Measurements from ENCODE around the gene SPATA20. TPM values are rescaled to one million over a fixed set of nuclear protein-coding genes. Genes with fewer than 3 reads are reported as not detected.

The SPATA20 gene
- total RNA-seq, 1 experiment from 2014 or later: 11.1 TPM

DNA sequence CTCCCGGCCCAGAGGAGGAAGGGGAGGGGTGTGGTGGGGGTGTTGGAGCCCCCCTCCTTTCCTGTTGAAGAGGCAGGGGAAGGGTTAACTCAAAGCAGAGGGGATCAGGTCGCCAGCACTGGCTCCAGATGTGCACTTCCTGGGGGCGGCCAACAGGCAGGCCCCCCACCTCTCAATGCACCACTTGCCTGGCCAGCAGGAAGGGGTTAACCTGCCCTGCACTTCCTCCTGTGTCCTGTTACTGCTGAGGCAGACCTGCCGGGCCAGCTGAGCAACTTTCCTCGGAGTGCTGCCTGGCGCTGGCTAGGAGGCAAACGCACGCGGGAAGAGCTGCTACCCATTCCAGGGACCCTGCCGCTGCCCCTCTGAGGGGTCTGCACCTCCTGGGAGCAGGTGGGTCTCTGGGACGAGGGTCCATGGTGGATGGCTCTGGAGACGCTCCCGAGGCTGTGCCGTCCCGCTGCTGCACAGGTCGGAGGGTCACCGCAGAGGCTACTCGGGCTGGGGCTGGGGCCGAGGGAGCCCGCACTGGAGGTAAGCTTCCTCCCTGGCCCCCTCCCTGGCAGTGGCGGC, 14.4 kb upstream of the SPATA20 start, which contains the start of gene EPN3:
Gene EPN3 (plus strand): TSS at position 284 of the 573 bp plus-strand sequence. CDS start 3,822 bp downstream, outside the sequence.
- Histone ChIP-seq H3K27me3 (replicated peaks; ENCODE audit: insufficient read depth, low read depth, low read length, poor library complexity) (peaks cover 10% of the 10 kb centered on the region), H3K36me3 (ENCODE audit: insufficient read depth, low read length, poor library complexity, severe bottlenecking) (no peaks in the 10 kb centered on the region), H3K27ac (ENCODE audit: low read depth, low read length, poor library complexity, severe bottlenecking) (no peak within 1 kb of the TSS), H3K4me3 (ENCODE audit: low read depth, low read length, poor library complexity, severe bottlenecking) (no peak within 1 kb of the TSS), H3K9me3 (ENCODE audit: low read depth, low read length, poor library complexity, severe bottlenecking) (no peaks in the 10 kb centered on the region), H3K4me1 (ENCODE audit: insufficient read depth, low read length, poor library complexity, severe bottlenecking) (peaks cover 8% of the 10 kb centered on the region)
- POLR2A ChIA-PET (ENCODE audit: low non-redundant PET): interaction anchor here (0.5 kb wide), 1 partner anchor 215 kb away, joined by 4 read pairs; no protein-coding TSS in a partner anchor
- intact Hi-C loops (cut with micrococcal nuclease; ENCODE audit: unreplicated experiment): no loop called here
- DNase-seq (ENCODE audit: low spot score): no peak
- no peak for TF ChIP-seq EZH2 (IDR thresholded peaks at IDR 0.05; ENCODE audit: borderline replicate concordance, low read depth, low read length, poor library complexity, severe bottlenecking)
- TF ChIP-seq, protein P1, sequence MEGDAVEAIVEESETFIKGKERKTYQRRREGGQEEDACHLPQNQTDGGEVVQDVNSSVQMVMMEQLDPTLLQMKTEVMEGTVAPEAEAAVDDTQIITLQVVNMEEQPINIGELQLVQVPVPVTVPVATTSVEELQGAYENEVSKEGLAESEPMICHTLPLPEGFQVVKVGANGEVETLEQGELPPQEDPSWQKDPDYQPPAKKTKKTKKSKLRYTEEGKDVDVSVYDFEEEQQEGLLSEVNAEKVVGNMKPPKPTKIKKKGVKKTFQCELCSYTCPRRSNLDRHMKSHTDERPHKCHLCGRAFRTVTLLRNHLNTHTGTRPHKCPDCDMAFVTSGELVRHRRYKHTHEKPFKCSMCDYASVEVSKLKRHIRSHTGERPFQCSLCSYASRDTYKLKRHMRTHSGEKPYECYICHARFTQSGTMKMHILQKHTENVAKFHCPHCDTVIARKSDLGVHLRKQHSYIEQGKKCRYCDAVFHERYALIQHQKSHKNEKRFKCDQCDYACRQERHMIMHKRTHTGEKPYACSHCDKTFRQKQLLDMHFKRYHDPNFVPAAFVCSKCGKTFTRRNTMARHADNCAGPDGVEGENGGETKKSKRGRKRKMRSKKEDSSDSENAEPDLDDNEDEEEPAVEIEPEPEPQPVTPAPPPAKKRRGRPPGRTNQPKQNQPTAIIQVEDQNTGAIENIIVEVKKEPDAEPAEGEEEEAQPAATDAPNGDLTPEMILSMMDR (conservative IDR thresholded peaks at IDR 0.05; ENCODE audit: low read depth, low read length): no peak
- CTCF ChIA-PET: no interaction called here
- no TSS peak for BruUV-seq (replicated peaks)

DNA sequence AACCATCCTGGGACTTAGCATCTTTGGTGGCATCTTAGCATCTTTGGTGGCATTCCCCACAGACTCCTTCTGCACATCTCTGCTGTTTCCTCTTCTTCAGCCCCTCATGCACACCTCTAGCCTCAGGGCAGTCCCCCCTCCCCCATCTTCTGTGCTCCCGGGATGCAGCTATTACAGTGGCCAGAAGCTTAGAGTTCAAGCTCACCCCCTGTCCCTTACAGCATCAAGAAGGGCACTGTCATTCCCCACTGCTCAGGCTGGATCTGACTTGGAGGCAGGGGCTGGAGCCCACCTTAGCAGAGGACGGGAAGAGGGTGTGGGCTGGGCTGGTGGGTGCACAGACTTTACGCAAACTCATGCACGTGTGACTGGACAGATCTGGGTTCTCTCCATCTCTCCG, 13.8 kb upstream of the SPATA20 start:
- no peak overlapping the region for H3K4me3 ChIP-seq (ENCODE audit: low read depth, low read length, poor library complexity, severe bottlenecking)
- intact Hi-C loops (cut with micrococcal nuclease; ENCODE audit: unreplicated experiment): no loop called here
- no TSS peak for BruUV-seq (replicated peaks)
- peaks cover 8% of the 10 kb centered on the region for H3K4me1 ChIP-seq (ENCODE audit: insufficient read depth, low read length, poor library complexity, severe bottlenecking)
- ChIA-PET CTCF (no interaction called here), POLR2A (ENCODE audit: low non-redundant PET) (interaction anchor here (0.5 kb wide), 1 partner anchor 214 kb away, joined by 4 read pairs; no protein-coding TSS in a partner anchor)
- no peaks in the 10 kb centered on the region for H3K9me3 ChIP-seq (ENCODE audit: low read depth, low read length, poor library complexity, severe bottlenecking)
- H3K27ac ChIP-seq (ENCODE audit: low read depth, low read length, poor library complexity, severe bottlenecking): no peak overlapping the region
- H3K27me3 ChIP-seq (replicated peaks; ENCODE audit: insufficient read depth, low read depth, low read length, poor library complexity): peaks cover 10% of the 10 kb centered on the region
- no peak for DNase-seq (ENCODE audit: low spot score)
- H3K36me3 ChIP-seq (ENCODE audit: insufficient read depth, low read length, poor library complexity, severe bottlenecking): no peaks in the 10 kb centered on the region
- TF ChIP-seq EZH2 (IDR thresholded peaks at IDR 0.05; ENCODE audit: borderline replicate concordance, low read depth, low read length, poor library complexity, severe bottlenecking): no peak
- TF ChIP-seq, protein P1 (conservative IDR thresholded peaks at IDR 0.05; ENCODE audit: low read depth, low read length): no peak

DNA sequence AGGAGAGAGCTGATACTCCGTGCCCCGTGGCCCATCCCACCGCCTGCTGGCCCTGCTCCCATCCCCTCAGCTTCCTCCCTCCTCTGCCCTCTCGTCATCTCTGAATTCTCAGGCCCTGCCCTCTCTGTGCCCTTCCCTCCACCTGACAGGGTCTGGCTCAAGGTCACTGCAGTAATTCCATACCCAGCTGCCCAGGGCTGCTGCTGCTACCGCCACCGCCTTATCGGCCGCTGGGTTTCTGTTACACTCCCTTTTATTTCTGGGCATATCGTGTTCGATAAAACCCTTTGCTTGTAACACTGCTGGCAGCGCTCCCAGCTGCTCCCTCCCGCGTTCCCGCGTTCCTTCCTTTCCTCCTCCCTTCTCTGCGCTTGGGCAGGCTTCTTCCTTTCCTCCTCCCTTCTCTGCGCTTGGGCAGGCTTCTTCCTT, 13.2 kb upstream of the SPATA20 start:
- Histone ChIP-seq H3K36me3 (ENCODE audit: insufficient read depth, low read length, poor library complexity, severe bottlenecking) (no peaks in the 10 kb centered on the region), H3K27me3 (replicated peaks; ENCODE audit: insufficient read depth, low read depth, low read length, poor library complexity) (peaks cover 10% of the 10 kb centered on the region), H3K4me3 (ENCODE audit: low read depth, low read length, poor library complexity, severe bottlenecking) (no peak overlapping the region), H3K4me1 (ENCODE audit: insufficient read depth, low read length, poor library complexity, severe bottlenecking) (peaks cover 8% of the 10 kb centered on the region), H3K9me3 (ENCODE audit: low read depth, low read length, poor library complexity, severe bottlenecking) (no peaks in the 10 kb centered on the region), H3K27ac (ENCODE audit: low read depth, low read length, poor library complexity, severe bottlenecking) (no peak overlapping the region)
- peak; percentile 37 for DNase-seq (ENCODE audit: low spot score)
- CTCF ChIA-PET: no interaction called here
- BruUV-seq (replicated peaks): no TSS peak
- POLR2A ChIA-PET (ENCODE audit: low non-redundant PET): no interaction called here
- intact Hi-C loops (cut with micrococcal nuclease; ENCODE audit: unreplicated experiment): no loop called here
- TF ChIP-seq EZH2 (IDR thresholded peaks at IDR 0.05; ENCODE audit: borderline replicate concordance, low read depth, low read length, poor library complexity, severe bottlenecking): no peak
- TF ChIP-seq, protein P1 (conservative IDR thresholded peaks at IDR 0.05; ENCODE audit: low read depth, low read length): no peak

Measured in A673 (cell line).